Globus pallidus (tissue), 1 donor: ENCODE results near the gene VBP1.
A peak's percentile ranks its signal among the peaks of the same experiment; 100 is the strongest.
"Not testable (repeated sequence)": the region's sequence is repeated elsewhere in the genome, so short reads cannot be mapped to it uniquely, and the experiment has no call there.

Experiments used
- DNase-seq: peaks from one replicate; pipeline ENCODE4 v3.0.0-alpha.2; 2015; ENCODE audit warnings: low spot score

VBP1 gene

GRCh38 chrX:155263854-155264628 lies 47.8 kb downstream of the VBP1 start, which contains the start of gene RAB39B:
TSS of gene RAB39B (minus strand) at chrX:155264491. CDS start at chrX:155264288, 203 bp downstream.
- DNase-seq = peak; percentile 67

- DNase-seq = no peak
Observed at GRCh38 chrX:155266439-155266838, 50.2 kb downstream of the VBP1 start.

DNA sequence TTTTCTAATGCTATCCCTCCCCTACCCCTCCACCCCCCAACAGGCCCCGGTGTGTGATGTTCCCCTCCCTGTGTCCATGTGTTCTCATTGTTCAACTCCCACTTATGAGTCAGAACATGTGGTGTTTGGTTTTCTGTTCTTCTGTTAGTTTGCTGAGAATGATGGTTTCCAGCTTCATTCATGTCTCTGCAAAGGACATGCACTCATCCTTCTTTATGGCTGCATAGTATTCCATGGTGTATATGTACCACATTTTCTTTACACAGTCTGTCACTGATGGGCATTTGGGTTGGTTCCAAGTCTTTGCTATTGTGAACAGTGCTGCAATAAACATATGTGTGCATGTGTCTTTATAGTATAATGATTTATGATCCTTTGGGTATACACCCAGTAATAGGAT lies 51.7 kb downstream of the VBP1 start:
- DNase-seq = not testable (repeated sequence)

GRCh38 chrX:155270969-155271368 lies 54.7 kb downstream of the VBP1 start:
- DNase-seq = no peak

GRCh38 chrX:155279873-155280272 lies 63.6 kb downstream of the VBP1 start:
- DNase-seq = no peak
